ENCODE measurements around the gene FAT4.
A peak's percentile ranks its signal among the peaks of the same experiment; 100 is the strongest.

Gene FAT4, protein sequence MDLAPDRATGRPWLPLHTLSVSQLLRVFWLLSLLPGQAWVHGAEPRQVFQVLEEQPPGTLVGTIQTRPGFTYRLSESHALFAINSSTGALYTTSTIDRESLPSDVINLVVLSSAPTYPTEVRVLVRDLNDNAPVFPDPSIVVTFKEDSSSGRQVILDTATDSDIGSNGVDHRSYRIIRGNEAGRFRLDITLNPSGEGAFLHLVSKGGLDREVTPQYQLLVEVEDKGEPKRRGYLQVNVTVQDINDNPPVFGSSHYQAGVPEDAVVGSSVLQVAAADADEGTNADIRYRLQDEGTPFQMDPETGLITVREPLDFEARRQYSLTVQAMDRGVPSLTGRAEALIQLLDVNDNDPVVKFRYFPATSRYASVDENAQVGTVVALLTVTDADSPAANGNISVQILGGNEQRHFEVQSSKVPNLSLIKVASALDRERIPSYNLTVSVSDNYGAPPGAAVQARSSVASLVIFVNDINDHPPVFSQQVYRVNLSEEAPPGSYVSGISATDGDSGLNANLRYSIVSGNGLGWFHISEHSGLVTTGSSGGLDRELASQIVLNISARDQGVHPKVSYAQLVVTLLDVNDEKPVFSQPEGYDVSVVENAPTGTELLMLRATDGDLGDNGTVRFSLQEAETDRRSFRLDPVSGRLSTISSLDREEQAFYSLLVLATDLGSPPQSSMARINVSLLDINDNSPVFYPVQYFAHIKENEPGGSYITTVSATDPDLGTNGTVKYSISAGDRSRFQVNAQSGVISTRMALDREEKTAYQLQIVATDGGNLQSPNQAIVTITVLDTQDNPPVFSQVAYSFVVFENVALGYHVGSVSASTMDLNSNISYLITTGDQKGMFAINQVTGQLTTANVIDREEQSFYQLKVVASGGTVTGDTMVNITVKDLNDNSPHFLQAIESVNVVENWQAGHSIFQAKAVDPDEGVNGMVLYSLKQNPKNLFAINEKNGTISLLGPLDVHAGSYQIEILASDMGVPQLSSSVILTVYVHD (N-terminal part only)

DNA sequence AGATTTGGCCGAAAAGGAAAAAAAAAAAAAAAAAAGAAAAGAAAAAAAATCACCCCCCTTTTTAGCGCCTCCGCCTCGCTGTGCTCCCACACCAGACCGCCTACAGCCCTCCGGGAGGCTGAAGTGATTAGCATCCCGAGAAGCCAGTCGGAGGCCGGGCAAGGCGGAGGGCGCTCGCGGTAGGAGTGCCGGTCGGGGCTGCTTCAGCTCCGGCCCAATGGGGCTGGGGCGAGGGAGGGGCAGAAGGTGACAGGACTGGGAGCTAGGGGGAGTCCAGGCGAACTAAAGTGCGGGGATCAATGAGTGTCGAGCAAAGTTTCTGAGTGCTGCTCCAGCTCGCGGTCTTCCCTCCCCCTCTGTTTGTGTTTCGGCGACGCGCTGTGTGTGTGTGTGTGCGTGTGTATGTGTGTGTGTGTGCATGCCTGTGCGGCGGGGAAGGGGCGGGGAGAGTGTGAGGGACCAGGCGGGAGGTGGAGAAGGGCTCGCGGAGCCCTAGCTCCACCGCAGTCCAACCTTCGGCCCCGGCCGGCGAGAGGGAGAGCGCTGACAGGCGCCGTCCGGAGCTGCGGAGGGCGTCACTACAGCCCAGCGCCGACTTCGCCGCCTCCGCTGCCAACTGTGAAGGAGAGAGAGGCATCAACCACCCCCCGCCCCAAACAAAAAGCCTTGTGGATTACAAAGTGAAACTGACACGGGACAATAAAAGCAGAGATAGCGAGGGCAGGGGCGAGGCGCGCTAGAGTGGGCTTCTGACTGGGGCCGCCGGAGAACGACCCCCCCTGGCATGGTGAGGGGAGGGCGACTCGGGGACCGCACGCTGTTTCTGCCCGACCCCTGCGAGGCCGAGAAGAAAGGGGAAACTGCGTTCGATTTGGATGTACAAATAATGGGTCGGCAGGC, at the start of gene FAT4:
TSS of gene FAT4 (plus strand) at position 280 of the 900 bp plus-strand sequence. CDS start 1,457 bp downstream, outside the sequence.
- peak; percentile 29 for DNase-seq

DNA sequence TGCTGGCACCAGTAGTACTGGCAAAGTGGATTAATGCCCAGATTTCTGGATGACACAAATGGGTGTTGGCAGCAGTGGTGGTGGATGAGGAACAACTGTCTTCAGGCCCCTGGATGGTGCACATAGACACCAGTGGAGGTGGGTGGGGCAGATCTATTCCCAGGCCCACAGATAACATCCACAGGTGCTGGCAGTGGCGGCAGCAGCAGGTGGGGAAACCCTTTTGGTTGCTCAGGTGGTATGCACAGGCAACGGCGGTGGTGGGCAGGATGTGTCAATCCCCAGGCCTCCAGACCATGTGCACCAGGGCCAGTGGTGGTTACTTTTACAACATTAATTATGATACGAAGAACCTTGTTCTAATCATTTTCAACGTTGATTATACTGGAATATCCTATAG, 48.9 kb upstream of the FAT4 start:
- DNase-seq = no peak

DNA sequence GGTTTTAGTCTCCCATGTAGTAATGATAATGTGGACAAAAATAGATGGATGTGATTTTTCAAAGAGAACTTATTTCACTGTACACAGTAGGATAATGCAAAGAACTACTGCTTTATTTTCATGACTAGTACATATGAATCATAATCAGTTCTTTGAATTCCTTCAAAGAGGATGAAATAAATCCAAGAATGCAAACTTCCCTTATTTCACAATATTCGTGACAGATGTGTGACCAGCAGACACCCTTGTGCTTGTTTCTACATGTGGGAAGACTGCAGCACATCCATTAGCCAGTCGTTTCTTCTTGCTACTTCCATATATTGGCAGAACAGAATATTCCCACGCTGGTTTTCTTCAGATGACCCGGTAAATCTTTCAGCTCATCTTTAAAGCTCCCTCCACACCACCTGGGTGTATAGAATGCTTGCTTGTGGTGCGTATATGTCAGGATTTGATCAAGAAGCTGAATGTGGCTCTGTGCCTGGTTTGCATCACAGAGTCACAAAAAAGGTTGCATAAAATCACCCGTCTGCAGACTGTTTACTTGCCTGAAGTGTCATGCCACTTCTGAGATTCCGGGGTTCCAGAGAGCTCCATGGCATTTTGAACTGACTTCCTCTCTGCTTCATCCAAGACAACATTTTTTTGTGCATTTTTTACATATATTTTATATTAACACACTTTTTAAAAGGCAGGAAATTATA, 47.7 kb upstream of the FAT4 start:
- DNase-seq = no peak

DNA sequence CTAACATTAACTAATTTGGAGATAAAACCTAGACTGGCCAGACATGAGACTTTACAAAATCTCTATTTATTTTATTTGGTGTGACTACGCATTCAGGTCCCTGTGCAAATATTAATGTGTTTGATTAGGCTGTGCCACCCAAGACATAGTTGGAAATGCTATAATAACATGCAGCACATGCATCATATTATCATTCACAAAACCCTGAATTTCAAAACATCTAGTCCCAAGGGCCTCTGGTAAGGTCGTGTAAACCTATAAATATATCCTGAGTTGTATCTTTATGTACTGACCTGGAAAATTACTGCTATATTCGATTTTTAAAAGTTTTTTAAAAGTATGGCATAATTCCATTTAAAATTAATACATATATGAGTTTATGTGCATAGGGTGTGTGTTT, 47.1 kb upstream of the FAT4 start:
- DNase-seq = no peak

DNA sequence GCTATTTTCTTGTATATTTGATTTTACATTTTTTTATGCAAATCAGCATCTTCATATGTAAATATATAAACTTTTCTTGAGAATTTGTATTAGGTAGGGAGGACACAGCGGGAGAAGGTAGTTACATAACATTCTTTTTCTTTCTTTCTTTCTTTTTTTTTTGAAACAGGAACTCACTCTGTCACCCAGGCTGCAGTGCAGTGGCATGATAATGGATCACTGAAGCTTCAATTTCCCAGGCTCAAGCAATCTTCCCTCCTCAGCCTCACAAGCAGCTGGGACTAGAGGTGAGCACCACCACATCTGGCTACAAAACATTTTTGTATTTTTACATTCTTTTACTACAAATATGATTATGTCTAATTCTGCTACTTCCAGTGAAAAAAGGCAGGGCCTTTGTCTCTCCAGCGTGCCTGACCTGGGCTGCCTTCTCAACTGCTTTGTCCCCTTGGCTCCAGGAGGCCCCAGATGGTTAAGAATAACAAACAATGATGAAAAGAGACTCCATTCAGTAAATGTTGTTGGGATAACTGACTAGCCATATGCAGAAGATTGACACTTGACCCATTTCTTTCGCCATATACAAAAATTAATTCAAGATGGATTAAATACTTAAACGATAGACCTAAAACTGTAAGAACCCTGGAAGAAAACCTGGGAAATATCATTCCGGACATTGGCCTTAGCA, 46.5 kb upstream of the FAT4 start:
- DNase-seq = no peak

DNA sequence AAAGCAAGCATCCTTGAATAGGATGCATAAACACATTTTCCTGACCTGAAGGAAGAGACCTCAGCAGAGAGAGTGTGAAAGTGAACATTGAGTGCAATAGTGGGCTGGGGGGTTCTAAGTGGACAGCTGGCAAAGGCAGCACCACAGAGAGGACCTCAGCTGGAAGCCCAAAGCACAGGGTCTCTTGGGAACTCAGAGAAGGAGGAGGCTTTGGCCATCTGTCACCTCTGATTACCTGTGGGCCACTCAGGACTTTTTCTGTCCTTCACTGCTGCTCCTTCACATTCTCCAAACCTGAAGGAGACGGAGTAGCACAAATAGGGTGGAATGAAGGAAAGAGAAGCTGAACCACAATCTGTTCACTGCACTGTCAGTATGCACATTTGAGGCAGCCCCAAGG, 37.9 kb upstream of the FAT4 start:
- DNase-seq = no peak

DNA sequence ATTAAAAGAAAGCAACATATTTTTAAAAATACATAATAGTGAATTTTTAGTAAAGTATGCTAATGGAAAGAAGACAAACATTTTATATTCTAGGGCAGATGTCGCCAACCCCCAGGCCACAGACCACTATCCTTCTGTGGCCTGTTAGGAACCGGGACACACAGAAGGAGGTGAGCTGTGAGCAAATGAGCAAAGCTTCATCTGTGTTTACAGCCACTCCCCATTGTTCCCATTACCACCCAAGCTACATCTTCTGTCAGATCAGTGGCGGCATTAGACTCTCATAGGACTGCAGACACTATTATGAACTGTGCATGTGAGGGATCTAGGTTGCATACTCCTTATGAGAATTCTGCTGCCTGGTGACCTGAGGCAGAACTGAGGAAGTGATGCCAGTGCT, 37.0 kb upstream of the FAT4 start:
- DNase-seq = no peak

DNA sequence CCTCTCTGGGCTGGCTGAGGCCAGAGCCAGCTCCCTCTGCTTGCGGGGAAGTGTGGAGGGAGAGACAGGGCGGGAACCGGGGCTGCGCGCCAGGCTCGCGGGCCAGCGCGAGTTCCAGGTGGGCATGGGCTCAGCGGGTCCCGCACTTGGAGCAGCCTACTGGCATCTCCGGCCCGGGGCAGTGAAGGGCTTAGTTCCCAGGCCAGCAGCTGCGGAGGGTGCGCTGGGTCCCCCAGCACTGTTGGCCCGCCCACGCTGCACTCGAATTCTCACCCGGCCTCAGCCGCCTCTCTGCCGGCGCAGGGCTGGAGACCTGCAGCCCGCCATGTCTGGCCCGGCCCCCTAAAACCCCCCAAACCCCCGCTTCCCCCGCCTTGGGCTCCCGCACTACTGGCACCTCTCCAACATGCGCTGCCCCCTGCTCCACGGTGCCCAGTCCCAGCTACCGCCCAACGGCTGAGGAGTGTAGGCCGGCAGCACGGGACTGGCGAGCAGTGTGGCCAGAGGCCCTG, 33.8 kb upstream of the FAT4 start:
- no peak for DNase-seq

DNA sequence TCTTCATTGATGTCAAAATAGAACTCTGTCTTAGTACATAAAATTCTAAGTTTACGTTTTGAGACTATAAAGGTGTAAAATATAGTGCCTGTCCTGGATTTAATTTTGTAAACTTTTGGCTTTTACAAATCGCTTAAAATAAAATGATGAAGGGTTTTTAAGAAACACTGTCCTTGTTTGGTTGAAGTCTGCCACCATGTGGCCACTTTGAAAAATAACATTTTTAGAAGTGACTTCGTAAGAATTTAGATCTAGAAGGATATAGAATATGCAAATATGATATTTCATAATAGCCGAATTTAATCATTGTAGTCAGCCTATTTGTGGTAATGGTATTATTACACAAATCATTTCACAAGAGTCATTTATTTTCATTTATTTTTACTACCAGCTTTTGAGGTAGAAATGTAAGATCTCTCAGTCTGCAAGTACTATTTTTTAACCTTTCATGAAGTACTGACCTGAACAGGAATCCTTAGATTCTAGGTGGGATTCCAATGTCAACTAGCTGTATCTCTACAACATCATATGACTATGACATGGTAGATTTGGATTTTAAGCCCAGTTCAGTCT, 31.0 kb upstream of the FAT4 start:
- no peak for DNase-seq

DNA sequence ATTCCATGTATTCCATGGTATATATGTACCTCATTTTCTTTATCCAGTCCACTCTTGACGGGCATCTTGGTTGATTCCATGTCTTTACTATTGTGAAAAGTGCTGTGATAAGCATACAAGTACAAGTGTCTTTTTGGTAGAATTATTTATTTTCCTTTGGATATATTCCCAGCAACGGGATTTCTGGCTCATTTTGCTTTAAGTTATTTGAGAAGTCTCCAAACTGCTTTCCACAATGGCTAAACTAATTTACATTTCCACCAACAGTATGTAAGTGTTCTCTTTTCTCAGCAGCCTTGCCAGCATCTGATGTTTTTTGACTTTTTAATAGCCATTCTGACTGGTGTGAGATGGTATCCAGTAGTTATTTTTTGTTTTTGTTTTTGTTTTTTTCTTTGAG, 17.6 kb upstream of the FAT4 start:
- DNase-seq = no peak

DNA sequence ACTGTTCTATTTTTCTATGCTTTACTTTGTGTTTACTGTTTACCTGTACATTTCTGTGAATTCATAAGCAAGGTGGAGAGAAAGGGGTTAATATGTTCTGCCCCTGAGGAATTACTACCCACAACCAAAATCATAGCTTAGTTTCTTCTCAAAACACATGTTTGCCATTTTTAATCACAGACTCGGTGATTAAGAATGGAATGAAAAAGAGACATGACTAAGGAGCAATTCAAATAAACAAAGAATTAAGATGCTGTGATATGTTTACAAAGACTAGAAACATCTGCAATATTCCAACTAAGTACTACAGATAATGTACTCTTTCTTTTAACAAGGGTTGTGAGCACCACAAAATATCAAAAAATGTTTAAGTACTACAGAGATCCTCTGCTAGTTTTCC, 11.7 kb upstream of the FAT4 start:
- DNase-seq = no peak

DNA sequence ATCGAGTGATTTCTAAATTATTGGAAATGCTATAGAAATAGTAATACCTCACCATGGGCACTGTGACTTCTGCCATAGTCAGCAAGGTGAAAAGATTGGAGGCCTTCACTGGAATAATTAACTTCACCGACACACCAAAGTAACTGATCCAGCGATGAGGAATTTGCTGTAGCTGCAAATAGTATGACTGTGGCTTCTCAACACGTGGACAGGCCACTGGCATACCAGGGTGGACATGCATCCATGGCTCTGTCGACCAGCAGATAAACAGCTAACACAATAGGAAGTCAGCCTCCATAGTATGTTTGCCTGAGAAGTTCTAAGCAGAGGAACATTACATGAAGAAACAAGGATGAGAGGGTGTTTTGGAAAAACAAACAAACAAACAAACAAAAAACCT, 10.9 kb upstream of the FAT4 start:
- no peak for DNase-seq

DNA sequence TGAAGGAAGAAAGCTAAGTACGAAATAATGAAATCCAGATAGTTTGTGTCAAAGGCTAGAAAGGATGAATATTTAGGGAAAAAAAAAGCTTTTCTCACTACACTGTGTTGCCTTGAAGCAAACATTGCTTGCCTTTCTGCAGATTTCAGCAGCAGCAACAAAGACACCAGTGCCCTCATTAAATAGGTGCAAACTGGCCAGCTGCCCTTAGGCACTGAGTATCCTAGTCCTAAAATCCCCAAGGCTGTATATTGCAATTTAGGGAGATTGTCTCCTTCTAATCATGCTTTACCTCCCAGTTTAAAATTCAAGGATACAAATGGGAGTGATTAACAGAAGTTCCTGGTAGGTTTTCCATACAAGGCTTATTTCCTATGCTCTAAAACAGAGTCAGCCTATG, 8.6 kb upstream of the FAT4 start:
- no peak for DNase-seq

DNA sequence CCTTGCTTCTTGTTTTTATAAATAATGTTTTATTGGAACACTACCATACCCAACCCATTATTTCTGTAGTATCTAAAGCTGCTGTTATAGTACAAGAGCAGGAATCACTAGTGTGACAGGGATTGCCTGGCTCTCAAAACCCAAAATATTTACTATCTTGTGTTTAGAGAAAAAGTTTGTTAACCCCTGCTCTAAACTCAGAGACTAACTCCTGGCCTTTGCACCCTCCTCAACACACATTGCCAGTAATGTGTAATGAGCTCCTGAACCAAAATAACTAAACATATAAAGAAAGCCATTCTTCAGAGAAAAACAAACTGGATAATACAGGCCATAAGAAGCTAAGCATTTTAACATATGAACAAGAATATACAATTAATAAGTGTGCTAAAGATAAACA, 8.2 kb upstream of the FAT4 start:
- no peak for DNase-seq

DNA sequence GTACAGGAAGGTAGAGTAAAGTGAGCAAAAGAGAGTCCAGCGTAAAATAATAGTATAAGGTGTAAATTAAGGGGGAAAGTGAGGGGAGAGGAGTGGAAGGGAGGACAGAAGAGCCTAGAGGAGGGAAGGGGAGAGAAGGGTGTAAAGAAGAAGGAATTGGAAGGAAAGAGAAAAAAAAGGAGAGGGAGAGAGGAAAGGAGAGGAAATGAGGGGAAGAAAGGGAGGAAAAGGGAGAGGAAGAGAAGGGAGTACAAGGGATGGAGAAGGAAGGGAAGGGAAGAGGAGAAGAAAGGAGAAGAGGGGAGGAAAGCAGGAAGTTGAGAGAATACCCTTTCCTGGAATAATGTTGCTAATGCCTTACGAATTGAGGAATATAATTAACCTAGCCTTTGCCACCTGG, 3.3 kb upstream of the FAT4 start:
- DNase-seq = no peak

DNA sequence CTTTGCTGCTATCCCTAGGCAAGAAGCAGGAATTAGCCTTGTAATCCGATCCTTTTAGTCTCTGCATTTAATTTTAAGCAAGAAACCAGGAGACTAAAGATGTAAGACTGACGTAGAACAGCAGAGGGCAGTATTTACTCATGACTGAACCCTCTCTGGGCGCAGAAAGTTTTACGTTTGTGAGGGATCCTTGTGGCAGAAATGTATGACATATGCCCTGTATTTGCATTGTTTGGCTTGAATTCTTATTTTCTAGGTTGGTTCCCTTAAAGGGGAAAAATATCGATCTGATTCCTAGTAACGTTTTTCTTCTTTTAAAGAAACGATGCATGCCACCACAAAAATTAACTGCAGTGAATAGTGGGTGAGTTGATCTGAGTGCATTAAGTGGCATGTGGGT, 1.3 kb upstream of the FAT4 start:
- peak; percentile 62 for DNase-seq

DNA sequence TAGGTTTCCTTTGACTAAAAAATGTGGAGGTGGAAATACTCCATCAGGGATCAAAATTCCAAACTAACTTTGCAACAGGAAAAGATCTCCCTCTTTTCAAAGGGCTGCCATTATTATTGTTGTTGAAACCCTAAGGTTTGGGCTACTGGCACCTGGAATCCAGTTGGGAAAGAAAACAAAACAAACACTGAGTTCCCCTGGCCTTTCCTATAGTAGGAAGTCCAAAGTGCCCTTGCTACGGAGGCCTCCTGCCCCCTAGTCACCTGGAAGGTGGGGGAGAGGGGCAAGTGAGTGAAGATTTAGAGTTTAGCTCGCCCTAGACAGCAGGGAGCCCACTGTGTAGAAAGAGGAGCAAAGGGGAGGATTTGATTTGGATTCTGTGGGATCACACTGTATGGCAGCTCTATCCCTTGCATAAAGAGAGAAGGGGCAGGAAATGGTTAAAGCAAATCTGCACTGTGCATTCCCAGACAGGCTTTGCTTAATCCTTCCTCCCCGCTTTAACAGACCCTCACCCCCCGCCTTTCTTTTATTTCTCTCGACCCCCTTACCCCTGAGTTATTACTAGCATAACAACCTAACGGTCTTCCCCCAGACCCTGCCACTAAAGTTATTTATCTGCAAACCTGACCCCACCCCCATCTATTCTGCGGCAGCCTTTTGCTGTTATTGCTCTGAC, 627 bp upstream of the FAT4 start:
- no peak for DNase-seq

DNA sequence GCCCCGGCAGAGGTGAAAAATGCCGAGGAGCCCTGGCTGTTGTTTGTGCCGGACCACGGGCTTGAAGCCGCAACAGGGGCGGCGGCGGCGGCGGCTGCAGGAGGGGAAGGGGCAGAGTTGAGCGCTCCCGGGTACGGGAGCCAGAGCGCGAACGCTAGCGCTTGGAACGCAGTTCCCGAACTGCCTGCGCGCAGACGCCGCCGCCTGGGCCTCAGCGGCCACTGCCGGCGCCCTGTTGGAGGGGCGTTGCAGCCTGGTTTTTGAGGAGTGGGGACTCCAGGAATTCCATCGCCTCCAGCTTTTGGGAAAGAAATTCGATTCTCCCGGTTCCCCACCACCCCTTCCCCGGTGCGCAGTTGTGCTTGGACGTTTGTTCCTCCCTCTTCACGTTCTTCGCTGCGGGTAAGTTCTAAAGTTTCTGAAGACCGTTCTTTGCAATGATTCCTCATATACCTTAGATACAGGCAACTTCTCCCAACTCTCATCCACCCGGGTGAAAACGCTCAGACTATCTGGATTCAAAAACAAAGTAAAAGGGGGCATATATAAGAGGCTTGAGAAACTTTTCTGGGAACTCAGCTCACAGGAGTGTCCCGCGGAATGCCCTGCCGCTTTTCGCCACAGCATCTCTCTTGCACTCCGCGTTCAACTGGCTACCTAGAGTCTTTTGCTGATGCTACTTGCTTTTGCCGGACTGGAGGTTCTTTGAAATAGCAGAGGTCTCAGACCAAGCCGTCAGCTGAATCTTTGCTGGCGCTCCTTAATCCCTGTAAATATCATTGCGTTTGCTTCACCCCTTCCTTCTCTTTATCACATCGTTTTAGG, 1.0 kb downstream of the FAT4 start:
- no peak for DNase-seq

DNA sequence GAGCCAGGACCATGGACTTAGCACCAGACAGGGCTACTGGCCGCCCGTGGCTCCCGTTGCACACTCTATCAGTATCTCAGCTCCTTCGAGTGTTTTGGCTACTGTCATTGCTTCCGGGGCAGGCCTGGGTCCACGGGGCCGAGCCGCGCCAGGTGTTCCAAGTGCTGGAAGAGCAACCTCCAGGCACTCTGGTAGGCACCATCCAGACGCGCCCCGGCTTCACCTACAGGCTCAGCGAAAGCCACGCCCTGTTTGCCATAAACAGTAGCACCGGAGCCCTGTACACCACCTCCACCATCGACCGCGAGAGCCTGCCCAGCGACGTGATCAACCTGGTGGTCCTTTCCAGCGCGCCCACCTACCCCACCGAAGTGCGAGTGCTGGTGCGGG, 1.6 kb downstream of the FAT4 start:
- peak; percentile 4 for DNase-seq
